NCI-H1436 treated with DMSO at 0.1 percent for 48 hours (cell line): ENCODE data around the gene CEP68.
"Not testable (repeated sequence)": the region's sequence is repeated elsewhere in the genome, so short reads cannot be mapped to it uniquely, and the experiment has no call there.

ENCODE experiments used
- DNase-seq: peaks from one replicate; lab custom pipeline; 2025; lab: John Stamatoyannopoulos, UW

The CEP68 gene

DNA sequence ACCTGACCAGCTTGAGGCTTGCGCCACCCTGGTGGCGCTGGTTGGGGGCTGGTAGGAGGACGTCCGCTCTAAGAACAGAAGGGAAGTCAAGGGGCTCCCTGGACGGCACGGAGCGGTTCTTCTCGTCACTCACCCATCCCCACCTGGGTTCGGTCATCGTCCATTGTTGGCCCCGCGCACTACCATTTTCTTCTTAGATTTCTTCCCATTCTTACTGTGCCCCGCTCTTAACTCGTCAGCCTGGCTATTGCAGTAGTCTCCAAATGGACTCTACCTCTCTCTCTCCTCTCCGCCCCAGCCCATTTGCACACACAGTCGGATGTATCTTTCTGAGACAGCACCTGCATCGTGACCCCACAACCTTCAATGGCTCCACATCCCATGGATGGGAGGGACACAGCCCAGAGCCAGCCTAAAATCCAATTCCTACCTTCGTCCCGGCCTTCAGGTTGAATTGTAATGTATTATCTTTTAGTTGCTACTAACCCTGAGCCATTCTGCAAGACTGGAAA, 74.5 kb downstream of the CEP68 start:
- DNase-seq = no peak

DNA sequence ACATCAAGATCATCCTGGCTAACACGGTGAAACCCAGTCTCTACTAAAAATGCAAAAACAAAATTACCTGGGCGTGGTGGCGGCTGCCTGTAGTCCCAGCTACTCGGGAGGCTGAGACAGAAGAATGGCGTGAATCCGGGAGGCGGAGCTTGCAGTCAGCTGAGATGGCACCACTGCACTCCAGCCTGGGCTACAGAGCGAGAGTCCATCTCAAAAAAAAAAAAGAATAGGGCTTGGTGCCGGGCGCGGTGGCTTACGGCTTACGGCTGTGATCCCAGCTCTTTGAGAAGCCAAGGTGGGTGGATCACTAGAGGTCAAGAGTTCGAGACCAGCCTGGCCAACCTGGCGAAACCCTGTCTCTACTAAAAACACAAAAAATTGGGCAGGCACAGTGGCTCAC, 76.7 kb downstream of the CEP68 start:
- not testable (repeated sequence) for DNase-seq

- DNase-seq = no peak
These were observed 77.4 kb downstream of the CEP68 start for GRCh38 chr2:65133626-65134025.

DNA sequence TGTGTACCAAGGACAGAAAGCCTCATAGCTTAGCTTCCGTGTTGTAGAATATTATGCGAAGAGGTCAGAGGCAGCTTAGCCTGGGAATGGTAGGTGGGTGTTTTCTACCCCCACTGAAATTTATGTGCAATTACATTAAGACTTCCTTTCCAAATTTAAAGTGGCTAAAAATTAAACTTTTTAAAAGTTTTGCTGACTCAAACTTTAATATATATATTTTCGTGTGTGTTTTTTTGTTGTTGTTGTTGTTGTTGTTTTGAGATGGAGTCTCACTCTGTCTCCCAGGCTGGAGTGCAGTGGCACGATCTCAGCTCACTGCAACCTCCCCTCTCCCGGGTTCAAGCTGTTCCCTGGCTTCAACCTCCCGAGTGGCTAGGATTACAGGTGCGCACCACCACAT, 77.9 kb downstream of the CEP68 start:
- DNase-seq = no peak

DNA sequence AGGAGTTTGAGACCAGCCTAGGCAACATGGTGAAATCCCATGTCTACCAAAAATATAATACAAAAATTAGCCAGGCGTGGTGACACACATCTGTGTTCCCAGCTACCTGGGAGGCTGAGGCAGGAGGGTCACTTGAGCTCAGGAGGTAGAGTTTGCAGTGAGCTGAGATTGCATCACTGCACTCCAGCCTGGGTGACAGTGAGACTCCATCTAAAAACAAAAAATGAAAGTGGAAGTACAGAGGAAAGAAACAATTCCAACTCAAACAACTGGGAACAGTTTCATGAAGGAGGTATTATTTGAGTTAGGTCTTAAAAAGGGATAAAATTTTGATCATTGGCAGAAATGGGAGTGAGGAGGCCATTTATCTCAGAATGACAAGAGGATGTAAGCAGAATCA, 80.0 kb downstream of the CEP68 start:
- no peak for DNase-seq
